Cardiac atrium fibroblast (primary cell): ENCODE measurements around the gene FIGNL2. TPM values are rescaled to one million over a fixed set of nuclear protein-coding genes. Genes with fewer than 3 reads are reported as not detected.

Source experiments
- total RNA-seq: library from RNA; depleted of rRNA; stranded (reverse); fragments of >200 nt; gene quantifications from 2 replicates; pipeline ENCODE4 v1.2.3, GENCODE V29; 2015

The FIGNL2 gene
- not detected in 2 replicates for total RNA-seq

GRCh38 chr12:51848326-51848727, at the start of gene FIGNL2:
TSS of gene FIGNL2 (minus strand) at chr12:51848718. CDS start at chr12:51822413, 26,305 bp downstream.

GRCh38 chr12:51887476-51888315, 39.2 kb upstream of the FIGNL2 start, which contains the start of gene ANKRD33:
TSS of gene ANKRD33 (plus strand) at chr12:51888103. CDS start at chr12:51888187, 84 bp downstream.

Other genes with a start within 250 kb of the FIGNL2 start
- not detected in 2 replicates for gene ANKRD33, start 39.4 kb upstream of the FIGNL2 start, total RNA-seq
- gene ACVRL1, start 58.8 kb upstream of the FIGNL2 start, total RNA-seq: 107 and 184 TPM in 2 replicates
- gene ACVR1B, start 103.0 kb upstream of the FIGNL2 start, total RNA-seq: 18.2 and 20.7 TPM in 2 replicates
- 6.8 and 20.4 TPM in 2 replicates for gene TAMALIN, start 158.2 kb upstream of the FIGNL2 start, total RNA-seq
- 22.0 and 122 TPM in 2 replicates for gene NR4A1, start 202.7 kb upstream of the FIGNL2 start, total RNA-seq
- gene ATG101, start 221.3 kb upstream of the FIGNL2 start, total RNA-seq: 85.6 and 98.5 TPM in 2 replicates
- not detected in 2 replicates for gene SMIM41, start 231.0 kb upstream of the FIGNL2 start, total RNA-seq